Heart left ventricle (tissue), 16 donors: ENCODE measurements around the gene MTFP1. TPM values are rescaled to one million over a fixed set of nuclear protein-coding genes. Genes with fewer than 3 reads are reported as not detected.
"Not testable (repeated sequence)": the region's sequence is repeated elsewhere in the genome, so short reads cannot be mapped to it uniquely, and the experiment has no call there.

Experiments used
- ATAC-seq, 4 donors: fragments of 200-7000 bp; cut with Tn5 transposase; one replicate each; pipeline ENCODE4 v1.9.1; 2020 to 2022; ENCODE audit warnings: moderate library complexity in 4 of 4, mild to moderate bottlenecking in 3 of 4, moderate number of reproducible peaks in 1 of 4
- DNase-seq, 5 donors: peaks; one replicate each; pipeline ENCODE4 v3.0.0-alpha.2; 2020
- H3K27ac ChIP-seq, 12 donors: fragments of 200-600 bp; sonication (generic) in 4 of 12; one replicate each; pipeline versions ENCODE4 v1.5.0 to v1.8.0; 2016 to 2022; ENCODE audit warnings: mild to moderate bottlenecking in 2 of 12
- H3K27me3 ChIP-seq, 9 donors: fragments of 200-600 bp; sonication (generic) in 2 of 9; one replicate each; pipeline versions ENCODE4 v1.5.1 to v1.8.0; 2016 to 2022; ENCODE audit warnings: mild to moderate bottlenecking in 3 of 9
- H3K36me3 ChIP-seq, 9 donors: fragments of 200-600 bp; sonication (generic) in 2 of 9; one replicate each; pipeline versions ENCODE4 v1.5.0 to v1.8.0; 2018 to 2022; ENCODE audit warnings: mild to moderate bottlenecking in 2 of 9
- H3K4me1 ChIP-seq, 12 donors: fragments of 200-600 bp; sonication (generic) in 4 of 12; one replicate each; pipeline versions ENCODE4 v1.5.0 to v1.8.0; 2016 to 2022; ENCODE audit warnings: mild to moderate bottlenecking in 3 of 12
- H3K4me3 ChIP-seq, 12 donors: fragments of 200-600 bp; sonication (generic) in 4 of 12; one replicate each; pipeline versions ENCODE4 v1.5.0 to v1.8.0; 2017 to 2022; ENCODE audit warnings: mild to moderate bottlenecking in 9 of 12, moderate library complexity in 4 of 12
- H3K9me3 ChIP-seq, 12 donors: fragments of 200-600 bp; sonication (generic) in 4 of 12; one replicate each; pipeline versions ENCODE4 v1.5.0 to v1.8.0; 2016 to 2022; ENCODE audit warnings: mild to moderate bottlenecking in 1 of 12
- POLR2A ChIP-seq, 2 donors: fragments of 450-650 bp; IDR thresholded peaks; one replicate each; pipeline ENCODE4 v1.6.1; 2017; ENCODE audit warnings: antibody characterized with exemption in 2 of 2, mild to moderate bottlenecking in 2 of 2, moderate library complexity in 2 of 2
- WGBS, 4 donors: extraction: QIAGEN DNeasy Blood & Tissue Kit in 2 of 4; methylation state at CpG; one replicate each; pipeline versions ENCODE4 v1.1.5 to v1.1.7; 2013 to 2018; 5-methylcytosine and 5-hydroxymethylcytosine counted together
- intact Hi-C, 10 donors: fragments of 100-400 bp; cut with DNase I; formaldehyde crosslinking; loops; one replicate each; pipeline versions ENCODE4 v1.11.1 to v1.14.2; 2022
- polyA plus RNA-seq, 2 donors: library from polyadenylated mRNA; stranded (reverse); fragments of 200-250 nt; gene quantifications; one replicate each; pipeline ENCODE4 v1.2.3, GENCODE V29; 2013
- total RNA-seq, 9 donors: library from RNA; depleted of rRNA in 2 of 9; stranded (reverse); fragments of >200 nt in 2 of 9; fragmentation: NEBNext Ultra II Directional in 3 of 9; extraction: Animal tissue kit (Norgen Biotek cat#: 25700) in 3 of 9; gene quantifications; one replicate each; pipeline versions ENCODE4 v1.1.0 to v1.2.4, GENCODE V29; 2016 to 2023
- TF ChIP-seq, protein P1 (sequence below), 12 donors: fragments of 200-600 bp; sonication (generic) in 4 of 12; IDR thresholded peaks; one replicate each; pipeline versions ENCODE4 v1.5.0 to v1.8.0; 2018 to 2022; ENCODE audit warnings: antibody characterized with exemption in 12 of 12, mild to moderate bottlenecking in 5 of 12
- donor health status: ischemic (EF 13 %, LVEDD 7.1; RV severe dilation, severe dysfunction).
- donor health status: healthy with polysubstance abuse.
- donor health status: DM: no; HTN: yes; CAD: no.
- donor health status: DM: no; HTN: no; CAD: no.
- donor health status: ischemic (EF 25% LVEDD 6.9; RV normal size, moderate dysfunction).
- donor health status: ischemic (EF 25% LVEDD 5.7; RV mildly dilated, moderate dysfunction).
- donor health status: healthy.
- donor health status: DM: yes; HTN: yes; CAD: no.
- donor health status: ischemic (EF 35%, LVEDD 5.7; RV mildly dilated, moderate dysfunction).
- donor health status: nonischemic (EF 11% LVEDD 7.7; RV severe dilation, severe dysfunction).
- donor health status: DM: yes; HTN: yes; CAD: no.
- donor health status: PGD.
- donor health status: ischemic (EF 29% LVEDD 5.4; RV normal size, mild dysfunction).
- donor health status: nonischemic (EF 23%, LVEDD 6.1; RV moderate dilation, normal function).

MTFP1 gene
- total and polyA plus RNA-seq, 11 donors: 5.0 to 139 (median 17.1) TPM

GRCh38 chr22:30447656-30448055, 22.1 kb downstream of the MTFP1 start:
- 82 to 98% (median 93%) methylated on average over 3 of the region's 3 CpGs for WGBS, 4 donors
- TF ChIP-seq, protein P1, sequence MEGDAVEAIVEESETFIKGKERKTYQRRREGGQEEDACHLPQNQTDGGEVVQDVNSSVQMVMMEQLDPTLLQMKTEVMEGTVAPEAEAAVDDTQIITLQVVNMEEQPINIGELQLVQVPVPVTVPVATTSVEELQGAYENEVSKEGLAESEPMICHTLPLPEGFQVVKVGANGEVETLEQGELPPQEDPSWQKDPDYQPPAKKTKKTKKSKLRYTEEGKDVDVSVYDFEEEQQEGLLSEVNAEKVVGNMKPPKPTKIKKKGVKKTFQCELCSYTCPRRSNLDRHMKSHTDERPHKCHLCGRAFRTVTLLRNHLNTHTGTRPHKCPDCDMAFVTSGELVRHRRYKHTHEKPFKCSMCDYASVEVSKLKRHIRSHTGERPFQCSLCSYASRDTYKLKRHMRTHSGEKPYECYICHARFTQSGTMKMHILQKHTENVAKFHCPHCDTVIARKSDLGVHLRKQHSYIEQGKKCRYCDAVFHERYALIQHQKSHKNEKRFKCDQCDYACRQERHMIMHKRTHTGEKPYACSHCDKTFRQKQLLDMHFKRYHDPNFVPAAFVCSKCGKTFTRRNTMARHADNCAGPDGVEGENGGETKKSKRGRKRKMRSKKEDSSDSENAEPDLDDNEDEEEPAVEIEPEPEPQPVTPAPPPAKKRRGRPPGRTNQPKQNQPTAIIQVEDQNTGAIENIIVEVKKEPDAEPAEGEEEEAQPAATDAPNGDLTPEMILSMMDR (IDR thresholded peaks at IDR 0.05): no peak
- no peak for TF ChIP-seq POLR2A (IDR thresholded peaks at IDR 0.05)
- intact Hi-C loops: loop anchor here in 2 of 10 donors (10.0 kb wide), 1 partner anchor 307 kb away; no protein-coding TSS in a partner anchor
- H3K27ac ChIP-seq: no peak overlapping the region
- no peak overlapping the region for H3K4me3 ChIP-seq
- ATAC-seq: no peak
- peaks cover 0 to 4% (median 0%) of the 10 kb centered on the region in 12 donors for H3K4me1 ChIP-seq
- no peaks in the 10 kb centered on the region for H3K9me3 ChIP-seq
- H3K36me3 ChIP-seq: no peaks in the 10 kb centered on the region
- DNase-seq: peak in 1 of 5 donors; percentile 9
- peaks cover 0 to 32% (median 0%) of the 10 kb centered on the region in 9 donors for H3K27me3 ChIP-seq

DNA sequence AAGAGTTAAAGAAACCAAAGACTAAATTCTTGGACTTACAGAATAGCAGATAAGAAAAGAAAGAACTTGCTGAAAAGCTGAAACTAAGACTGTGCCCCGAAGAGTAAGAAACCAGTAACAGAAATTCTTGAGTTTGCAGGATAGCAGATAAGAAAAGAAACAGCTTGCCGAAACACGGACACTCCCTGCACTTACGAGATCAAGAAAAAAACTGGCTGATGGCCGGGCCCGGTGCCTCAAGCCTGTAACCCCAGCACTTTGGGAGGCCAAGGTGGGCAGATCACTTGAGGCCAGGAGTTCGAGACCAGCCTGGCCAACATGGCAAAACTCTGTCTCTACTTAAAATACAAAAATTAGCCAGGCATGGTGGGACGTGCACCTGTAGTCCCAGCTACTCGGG, 25.9 kb downstream of the MTFP1 start:
- H3K4me3 ChIP-seq, H3K4me1 ChIP-seq, H3K36me3 ChIP-seq, H3K9me3 ChIP-seq, DNase-seq, H3K27ac ChIP-seq, ATAC-seq, intact Hi-C loops: not testable (repeated sequence)
- H3K27me3 ChIP-seq: peaks cover 0 to 30% (median 0%) of the 10 kb centered on the region in 9 donors
- 23 to 37% (median 32%) methylated on average over 8 to 9 of the region's 9 CpGs for WGBS, 4 donors

- DNase-seq (no peak), ATAC-seq (no peak)
- Histone ChIP-seq H3K4me1 (no peaks in the 10 kb centered on the region), H3K36me3 (no peaks in the 10 kb centered on the region), H3K4me3 (no peak overlapping the region), H3K27ac (no peak overlapping the region), H3K9me3 (no peaks in the 10 kb centered on the region), H3K27me3 (peaks cover 0 to 23% (median 0%) of the 10 kb centered on the region in 9 donors)
- 81 to 83% (median 81%) methylated on average over 6 of the region's 6 CpGs for WGBS, 4 donors
- intact Hi-C loops: no loop called here
- TF ChIP-seq, protein P1 (IDR thresholded peaks at IDR 0.05): no peak
- no peak for TF ChIP-seq POLR2A (IDR thresholded peaks at IDR 0.05)
Measured at GRCh38 chr22:30452861-30453260, 27.3 kb downstream of the MTFP1 start.

DNA sequence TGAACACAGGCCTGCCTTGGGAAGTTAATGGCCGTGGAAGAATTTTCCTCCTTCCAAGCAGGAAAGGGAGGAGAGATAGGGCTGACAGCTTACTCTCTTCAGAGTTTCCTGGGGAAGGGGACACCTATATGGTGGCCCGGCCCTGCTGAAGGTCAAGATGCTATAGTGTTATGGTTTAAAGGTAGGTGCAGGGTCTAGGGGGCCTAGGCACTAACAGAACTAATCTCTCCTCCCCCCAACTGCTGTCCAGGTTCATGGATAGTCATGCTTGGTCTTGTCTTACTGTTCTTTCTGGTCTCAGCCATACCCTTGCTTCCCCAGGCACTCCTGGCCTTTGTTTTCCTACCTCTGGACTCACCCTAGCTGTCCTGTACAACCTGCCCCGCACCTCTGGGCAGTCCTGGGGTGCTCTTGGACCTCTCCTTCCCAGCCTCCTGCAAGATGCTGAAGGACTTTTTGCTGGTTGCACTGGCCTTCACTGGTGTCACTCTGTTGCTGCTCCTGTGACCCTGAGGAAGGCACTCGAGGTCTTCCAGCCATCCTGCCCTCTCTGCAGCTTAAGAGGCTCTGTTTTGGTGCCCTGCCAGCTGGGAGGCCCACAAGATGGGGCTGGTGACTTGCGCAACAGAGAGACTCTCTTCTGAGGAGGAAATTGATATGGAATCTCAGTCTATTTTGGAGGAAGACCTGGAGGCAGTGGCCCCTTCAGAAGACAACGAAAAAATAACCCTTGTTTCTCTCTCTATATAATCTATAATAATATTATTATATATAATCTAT, 28.4 kb downstream of the MTFP1 start:
- Histone ChIP-seq H3K27ac (no peak overlapping the region), H3K27me3 (peaks cover 0 to 23% (median 0%) of the 10 kb centered on the region in 9 donors), H3K4me3 (no peak overlapping the region), H3K36me3 (no peaks in the 10 kb centered on the region), H3K4me1 (no peaks in the 10 kb centered on the region), H3K9me3 (no peaks in the 10 kb centered on the region)
- TF ChIP-seq, protein P1 (IDR thresholded peaks at IDR 0.05): no peak
- no peak for TF ChIP-seq POLR2A (IDR thresholded peaks at IDR 0.05)
- no peak for ATAC-seq
- DNase-seq: no peak
- 54 to 60% (median 56%) methylated on average over 6 of the region's 6 CpGs for WGBS, 4 donors
- intact Hi-C loops: no loop called here
